ENCODE measurements around the gene PRCC.

The PRCC gene

DNA sequence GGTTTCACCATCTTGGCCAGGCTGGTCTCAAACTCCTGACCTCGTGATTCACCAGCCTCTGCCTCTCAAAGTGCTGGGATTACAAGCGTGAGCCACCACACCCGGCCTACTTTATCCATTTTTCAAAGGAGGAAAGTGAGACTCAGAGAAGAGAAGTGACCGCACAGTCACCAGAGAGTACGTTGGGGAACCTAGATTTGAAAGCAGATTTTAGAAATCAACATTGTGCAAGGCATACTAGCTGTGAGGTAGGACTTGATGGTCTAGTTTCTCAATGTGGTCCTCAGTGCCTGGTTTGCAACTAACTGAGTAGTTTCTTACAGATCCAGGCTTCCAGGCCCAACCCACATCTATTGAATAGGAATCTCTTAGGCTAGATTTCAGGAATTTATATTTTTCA lies 1.7 kb upstream of the PRCC start:
- Mint-ChIP-seq H3K27me3 (ENCODE audit: low read depth) (no peaks in the 10 kb centered on the region), H3K9me3 (no peaks in the 10 kb centered on the region), H3K4me1 (peaks cover 24% of the 10 kb centered on the region), H3K27ac (no peak overlapping the region), H3K4me3 (no peak overlapping the region), H3K36me3 (ENCODE audit: low read depth) (peaks cover 7% of the 10 kb centered on the region)
- TF ChIP-seq, protein P1, sequence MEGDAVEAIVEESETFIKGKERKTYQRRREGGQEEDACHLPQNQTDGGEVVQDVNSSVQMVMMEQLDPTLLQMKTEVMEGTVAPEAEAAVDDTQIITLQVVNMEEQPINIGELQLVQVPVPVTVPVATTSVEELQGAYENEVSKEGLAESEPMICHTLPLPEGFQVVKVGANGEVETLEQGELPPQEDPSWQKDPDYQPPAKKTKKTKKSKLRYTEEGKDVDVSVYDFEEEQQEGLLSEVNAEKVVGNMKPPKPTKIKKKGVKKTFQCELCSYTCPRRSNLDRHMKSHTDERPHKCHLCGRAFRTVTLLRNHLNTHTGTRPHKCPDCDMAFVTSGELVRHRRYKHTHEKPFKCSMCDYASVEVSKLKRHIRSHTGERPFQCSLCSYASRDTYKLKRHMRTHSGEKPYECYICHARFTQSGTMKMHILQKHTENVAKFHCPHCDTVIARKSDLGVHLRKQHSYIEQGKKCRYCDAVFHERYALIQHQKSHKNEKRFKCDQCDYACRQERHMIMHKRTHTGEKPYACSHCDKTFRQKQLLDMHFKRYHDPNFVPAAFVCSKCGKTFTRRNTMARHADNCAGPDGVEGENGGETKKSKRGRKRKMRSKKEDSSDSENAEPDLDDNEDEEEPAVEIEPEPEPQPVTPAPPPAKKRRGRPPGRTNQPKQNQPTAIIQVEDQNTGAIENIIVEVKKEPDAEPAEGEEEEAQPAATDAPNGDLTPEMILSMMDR (IDR thresholded peaks at IDR 0.05; ENCODE audit: unreplicated experiment in 3 of 3) = no peak

DNA sequence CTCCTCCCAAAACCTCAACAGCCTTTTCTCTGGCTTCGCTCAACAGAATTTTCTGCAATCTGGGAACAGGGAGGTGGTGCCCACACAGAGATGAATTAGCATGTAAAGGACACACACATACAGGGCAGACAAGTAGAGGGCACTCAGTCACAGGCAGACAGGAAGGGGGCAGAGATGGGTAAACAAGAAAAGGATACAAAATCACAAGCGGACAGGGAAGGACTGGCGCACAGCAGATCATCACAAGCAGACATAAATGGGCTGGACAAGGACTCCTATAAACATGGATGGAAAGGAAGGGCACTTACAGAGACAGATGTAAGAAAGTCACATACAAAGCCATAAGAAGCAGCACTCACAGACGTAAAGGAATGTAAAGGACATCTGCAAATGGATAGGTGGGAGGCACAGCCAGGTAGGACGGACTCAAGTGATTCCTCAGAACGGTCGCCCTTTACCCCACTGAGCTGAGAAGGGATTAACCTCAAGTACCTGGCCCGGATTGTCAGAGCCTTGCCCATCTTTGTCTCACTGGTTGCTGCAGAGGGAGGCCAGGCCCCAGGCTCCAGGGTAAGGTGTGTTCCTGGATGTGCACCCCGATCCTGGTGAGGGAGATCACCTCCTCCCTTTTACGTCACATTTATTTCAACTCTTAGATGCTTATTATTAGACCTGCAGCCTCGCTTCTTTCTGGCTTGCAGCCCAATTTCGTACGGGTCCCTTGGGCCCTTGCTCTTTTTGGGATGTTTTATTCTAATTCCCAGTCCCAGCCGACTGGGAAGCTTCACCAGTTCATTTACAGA lies 836 bp upstream of the PRCC start:
- Mint-ChIP-seq H3K9me3 (no peaks in the 10 kb centered on the region), H3K27me3 (ENCODE audit: low read depth) (no peaks in the 10 kb centered on the region), H3K4me3 (no peak overlapping the region), H3K36me3 (ENCODE audit: low read depth) (peaks cover 16% of the 10 kb centered on the region), H3K4me1 (peaks cover 32% of the 10 kb centered on the region), H3K27ac (no peak overlapping the region)
- TF ChIP-seq, protein P1 (IDR thresholded peaks at IDR 0.05; ENCODE audit: unreplicated experiment in 3 of 3) = no peak

DNA sequence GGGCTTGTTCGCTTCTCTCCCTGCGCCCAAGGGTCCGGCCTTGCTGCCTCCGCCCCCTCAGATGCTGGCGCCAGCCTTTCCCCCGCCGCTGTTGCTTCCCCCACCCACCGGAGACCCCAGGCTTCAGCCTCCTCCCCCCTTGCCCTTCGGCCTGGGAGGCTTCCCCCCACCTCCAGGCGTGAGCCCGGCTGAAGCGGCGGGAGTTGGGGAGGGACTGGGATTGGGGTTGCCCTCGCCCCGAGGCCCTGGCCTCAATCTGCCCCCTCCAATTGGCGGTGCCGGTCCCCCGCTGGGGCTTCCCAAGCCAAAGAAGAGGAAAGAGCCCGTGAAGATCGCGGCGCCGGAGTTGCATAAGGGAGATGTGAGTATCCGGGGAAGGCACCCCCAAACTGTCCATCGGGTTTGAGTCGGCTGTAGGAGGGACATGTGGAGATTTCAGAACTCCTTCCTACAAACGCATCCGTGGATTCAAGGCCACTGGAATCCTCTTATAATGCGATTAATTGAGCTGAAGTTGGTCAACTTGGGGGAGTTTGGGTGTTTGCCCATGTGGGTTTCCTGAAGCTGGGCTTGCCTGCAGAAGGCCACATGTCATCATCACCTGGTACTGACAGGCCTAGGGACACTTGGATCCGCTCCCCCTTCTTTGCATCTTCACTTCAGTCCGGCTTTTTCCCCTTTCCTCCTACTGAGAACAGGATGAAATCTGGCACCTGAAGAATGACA lies 707 bp downstream of the PRCC start:
- TF ChIP-seq, protein P1 (IDR thresholded peaks at IDR 0.05; ENCODE audit: unreplicated experiment in 3 of 3) = no peak
- Mint-ChIP-seq H3K4me1 (peaks cover 43% of the 10 kb centered on the region), H3K9me3 (no peaks in the 10 kb centered on the region), H3K36me3 (ENCODE audit: low read depth) (peaks cover 16% of the 10 kb centered on the region), H3K27me3 (ENCODE audit: low read depth) (no peaks in the 10 kb centered on the region), H3K4me3 (no peak overlapping the region), H3K27ac (peak overlapping the region in 2 of 3 experiments; percentile 83 to 90)

DNA sequence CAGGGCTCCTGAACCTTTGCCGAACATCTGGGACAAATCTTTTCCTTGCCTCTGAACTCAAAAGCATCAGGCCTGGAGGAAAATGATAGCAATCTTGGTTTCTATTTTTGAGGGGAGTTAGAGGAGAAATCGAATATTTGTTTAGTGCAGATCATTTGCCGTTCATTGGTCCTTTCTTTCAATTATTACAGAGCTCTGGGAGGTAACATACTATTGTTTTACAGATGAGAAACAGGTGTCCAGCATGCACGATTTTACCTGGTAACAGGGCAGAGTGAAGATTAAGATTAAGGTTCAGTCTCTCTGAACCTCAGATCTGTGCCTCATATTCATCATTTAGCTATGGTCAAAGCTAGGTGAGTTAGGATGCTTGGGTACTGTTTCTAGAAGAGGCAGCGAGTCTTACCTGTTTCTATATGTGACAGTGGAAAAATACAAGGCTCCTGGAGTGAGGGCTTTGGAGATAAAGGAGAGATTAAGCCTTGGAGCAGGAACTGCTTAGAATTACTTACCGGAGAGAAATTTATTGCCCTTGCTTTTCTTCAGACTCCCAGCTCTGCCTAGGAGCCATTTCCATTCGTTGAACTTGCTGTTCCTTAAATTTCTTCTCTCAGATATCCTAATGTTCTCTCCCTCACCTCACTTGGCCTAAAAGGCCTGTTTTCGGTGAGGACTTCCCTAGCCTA lies 1.4 kb downstream of the PRCC start:
- TF ChIP-seq, protein P1 (IDR thresholded peaks at IDR 0.05; ENCODE audit: unreplicated experiment in 3 of 3) = no peak
- H3K9me3 Mint-ChIP-seq = no peaks in the 10 kb centered on the region
- H3K27me3 Mint-ChIP-seq (ENCODE audit: low read depth) = no peaks in the 10 kb centered on the region
- no peak overlapping the region for H3K4me3 Mint-ChIP-seq
- H3K27ac Mint-ChIP-seq = peak overlapping the region in 2 of 3 experiments; percentile 83 to 90
- peaks cover 50% of the 10 kb centered on the region for H3K4me1 Mint-ChIP-seq
- peaks cover 20% of the 10 kb centered on the region for H3K36me3 Mint-ChIP-seq (ENCODE audit: low read depth)

DNA sequence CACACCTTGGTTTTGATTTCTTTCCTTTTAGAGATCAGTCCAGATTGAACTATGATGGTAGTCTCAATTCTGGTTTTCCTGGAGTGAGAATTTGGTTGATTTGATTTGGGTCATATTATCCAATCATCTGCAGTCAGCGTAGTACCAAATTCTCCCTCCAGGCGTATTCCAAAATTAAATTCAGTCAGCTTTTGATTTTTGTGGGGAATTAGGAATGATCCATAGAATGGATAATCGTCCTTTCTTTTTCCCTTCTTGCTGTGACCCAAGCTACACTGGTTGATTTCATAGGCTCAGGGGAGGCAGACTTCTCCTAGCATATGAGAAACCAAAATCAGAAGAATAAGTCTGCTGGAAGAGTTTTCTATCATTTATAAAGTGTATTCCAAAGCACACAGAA lies 4.9 kb downstream of the PRCC start:
- H3K36me3 Mint-ChIP-seq (ENCODE audit: low read depth) = peaks cover 22% of the 10 kb centered on the region
- peak overlapping the region in 1 of 3 experiments; percentile 61 for H3K27ac Mint-ChIP-seq
- H3K9me3 Mint-ChIP-seq = no peaks in the 10 kb centered on the region
- TF ChIP-seq, protein P1 (IDR thresholded peaks at IDR 0.05; ENCODE audit: unreplicated experiment in 3 of 3) = no peak
- peaks cover 51% of the 10 kb centered on the region for H3K4me1 Mint-ChIP-seq
- peak overlapping the region in 1 of 3 experiments; percentile 33 for H3K4me3 Mint-ChIP-seq
- no peaks in the 10 kb centered on the region for H3K27me3 Mint-ChIP-seq (ENCODE audit: low read depth)

Data from nephron (organoid).